ENCODE measurements around the gene QRFP.

DNA sequence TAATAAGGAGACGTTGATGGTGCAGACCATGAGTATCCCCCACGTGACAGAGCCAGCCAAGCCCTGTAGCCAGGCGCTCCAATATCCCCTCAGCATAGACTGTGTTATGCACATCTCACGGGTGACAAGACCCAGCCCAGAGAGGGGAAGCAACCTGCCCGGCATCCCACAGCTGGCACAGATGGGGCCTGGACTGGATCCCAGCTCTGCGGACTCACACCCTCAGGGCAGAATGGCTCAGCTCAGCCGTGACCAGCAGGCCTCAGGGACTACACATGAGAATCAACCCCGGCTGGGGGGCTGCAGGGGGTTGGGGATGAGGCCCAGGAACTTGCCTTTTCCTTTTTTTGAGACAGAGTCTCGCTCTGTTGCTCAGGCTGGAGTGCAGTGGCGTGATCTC, 30.7 kb upstream of the QRFP start:
- TF ChIP-seq, protein P1, sequence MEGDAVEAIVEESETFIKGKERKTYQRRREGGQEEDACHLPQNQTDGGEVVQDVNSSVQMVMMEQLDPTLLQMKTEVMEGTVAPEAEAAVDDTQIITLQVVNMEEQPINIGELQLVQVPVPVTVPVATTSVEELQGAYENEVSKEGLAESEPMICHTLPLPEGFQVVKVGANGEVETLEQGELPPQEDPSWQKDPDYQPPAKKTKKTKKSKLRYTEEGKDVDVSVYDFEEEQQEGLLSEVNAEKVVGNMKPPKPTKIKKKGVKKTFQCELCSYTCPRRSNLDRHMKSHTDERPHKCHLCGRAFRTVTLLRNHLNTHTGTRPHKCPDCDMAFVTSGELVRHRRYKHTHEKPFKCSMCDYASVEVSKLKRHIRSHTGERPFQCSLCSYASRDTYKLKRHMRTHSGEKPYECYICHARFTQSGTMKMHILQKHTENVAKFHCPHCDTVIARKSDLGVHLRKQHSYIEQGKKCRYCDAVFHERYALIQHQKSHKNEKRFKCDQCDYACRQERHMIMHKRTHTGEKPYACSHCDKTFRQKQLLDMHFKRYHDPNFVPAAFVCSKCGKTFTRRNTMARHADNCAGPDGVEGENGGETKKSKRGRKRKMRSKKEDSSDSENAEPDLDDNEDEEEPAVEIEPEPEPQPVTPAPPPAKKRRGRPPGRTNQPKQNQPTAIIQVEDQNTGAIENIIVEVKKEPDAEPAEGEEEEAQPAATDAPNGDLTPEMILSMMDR (IDR thresholded peaks at IDR 0.05): no peak
- TF ChIP-seq EP300 (IDR thresholded peaks at IDR 0.05) (no peak), POLR2AphosphoS5 (IDR thresholded peaks at IDR 0.05) (no peak), POLR2A (IDR thresholded peaks at IDR 0.05) (no peak)

All from suprapubic skin (tissue), 4 donors.